ENCODE measurements around the gene DNAL1. TPM values are rescaled to one million over a fixed set of nuclear protein-coding genes. Genes with fewer than 3 reads are reported as not detected.
A peak's percentile ranks its signal among the peaks of the same experiment; 100 is the strongest.
"Not testable (repeated sequence)": the region's sequence is repeated elsewhere in the genome, so short reads cannot be mapped to it uniquely, and the experiment has no call there.

Gene DNAL1
- total RNA-seq, 1 donor from 2014 or later: 5.1 TPM

DNA sequence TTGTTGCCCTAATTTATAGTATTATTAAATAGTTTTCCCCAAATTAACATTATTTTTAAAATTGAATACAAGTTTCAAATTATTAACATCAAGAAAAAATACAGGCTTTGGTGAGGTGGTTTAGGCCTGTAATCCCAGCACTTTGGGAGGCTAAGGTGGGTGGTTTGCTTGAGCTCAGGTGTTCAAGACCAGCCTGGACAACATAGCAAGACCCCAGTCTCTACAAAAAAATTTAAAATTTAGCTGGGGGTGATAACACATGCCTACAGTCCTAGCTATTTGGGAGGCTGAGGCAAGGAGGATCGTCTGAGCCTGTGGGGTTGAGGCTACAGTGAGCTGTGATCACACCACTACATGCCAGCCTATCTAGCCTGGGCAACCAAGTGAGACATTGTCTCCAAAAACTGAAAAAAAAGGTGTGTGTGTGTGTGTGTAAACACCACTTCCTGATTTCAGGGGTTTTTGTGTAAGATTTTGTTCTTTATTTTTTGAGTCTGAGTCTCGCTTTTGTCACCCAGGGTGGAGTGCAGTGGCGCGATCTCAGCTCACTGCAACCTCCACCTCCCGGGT lies 3.9 kb upstream of the DNAL1 start:
- DNase-seq (ENCODE audit: low read depth in 2 of 2): no peak

DNA sequence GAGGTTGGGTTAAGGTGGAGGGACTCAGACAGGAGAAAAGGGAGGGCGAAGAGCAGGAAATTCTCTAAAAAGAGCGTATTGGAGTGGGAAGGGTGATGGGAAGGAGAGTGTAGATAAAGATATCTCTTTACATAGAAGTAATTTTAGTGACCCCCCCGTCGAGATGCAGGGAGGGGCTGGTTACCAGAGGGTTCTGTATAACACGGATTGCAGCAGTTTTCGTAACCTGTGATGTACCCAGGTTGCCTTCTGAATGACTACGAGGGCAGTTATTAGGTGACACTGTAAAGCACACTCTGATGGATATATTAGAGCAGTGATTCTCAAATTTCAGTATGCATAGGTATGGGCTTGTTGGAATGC lies 443 bp downstream of the DNAL1 start:
- DNase-seq (ENCODE audit: low read depth in 2 of 2): no peak

DNA sequence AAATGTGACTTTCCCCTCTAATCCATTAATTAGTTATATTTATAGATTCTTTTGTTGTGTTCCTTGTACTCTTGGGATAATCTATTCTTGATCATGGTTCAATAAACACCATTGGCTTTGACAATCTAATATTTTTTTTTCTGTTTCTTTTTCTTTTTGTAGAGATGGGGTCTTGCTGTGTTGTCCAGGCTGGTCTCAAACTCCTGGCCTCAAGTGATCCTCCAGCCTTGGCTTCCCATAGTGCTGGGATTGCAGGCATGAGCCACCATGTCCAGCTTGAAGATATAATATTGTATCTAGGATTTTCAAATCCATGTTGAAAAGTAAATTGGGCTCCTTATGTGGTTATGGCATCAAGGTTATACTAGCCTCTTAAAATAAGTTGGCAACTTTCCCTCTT lies 6.2 kb downstream of the DNAL1 start:
- DNase-seq (ENCODE audit: low read depth in 2 of 2): no peak

DNA sequence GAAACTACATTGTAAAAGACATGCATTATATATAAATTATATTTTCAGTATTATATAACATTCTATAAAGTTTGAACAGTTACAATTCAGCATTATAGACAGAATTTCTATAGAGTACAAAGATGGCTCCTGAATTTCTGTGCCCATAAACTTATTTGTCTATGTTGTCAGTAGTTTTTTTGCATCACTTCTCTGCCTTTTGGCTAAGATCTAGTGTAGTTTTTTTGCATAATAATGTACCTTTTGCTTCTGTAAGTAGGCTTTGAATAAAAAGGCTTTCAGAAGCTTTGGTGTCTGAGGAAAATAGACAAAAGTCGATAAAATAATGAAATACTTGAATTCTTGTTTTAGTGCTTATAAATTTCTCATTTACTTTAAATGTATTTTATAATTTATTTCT lies 11.1 kb downstream of the DNAL1 start:
- DNase-seq (ENCODE audit: low read depth in 2 of 2): no peak

DNA sequence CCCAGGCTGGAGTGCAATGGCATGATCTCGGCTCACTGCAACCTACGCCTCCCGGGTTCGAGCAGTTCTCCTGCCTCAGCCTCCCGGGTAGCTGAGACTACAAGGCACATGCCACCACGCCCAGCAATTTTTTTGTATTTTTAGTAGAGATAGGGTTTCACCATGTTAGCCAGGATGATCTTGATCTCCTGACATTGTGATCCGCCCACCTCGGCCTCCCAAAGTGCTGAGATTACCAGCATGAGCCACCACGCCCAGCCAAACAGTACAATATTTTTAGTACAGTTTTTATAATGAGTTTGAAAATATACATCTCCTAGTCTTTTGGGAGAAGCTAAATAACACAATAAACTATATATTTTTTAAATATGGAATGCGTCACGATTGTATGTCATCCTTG lies 14.4 kb downstream of the DNAL1 start:
- DNase-seq (ENCODE audit: low read depth in 2 of 2): not testable (repeated sequence)

DNA sequence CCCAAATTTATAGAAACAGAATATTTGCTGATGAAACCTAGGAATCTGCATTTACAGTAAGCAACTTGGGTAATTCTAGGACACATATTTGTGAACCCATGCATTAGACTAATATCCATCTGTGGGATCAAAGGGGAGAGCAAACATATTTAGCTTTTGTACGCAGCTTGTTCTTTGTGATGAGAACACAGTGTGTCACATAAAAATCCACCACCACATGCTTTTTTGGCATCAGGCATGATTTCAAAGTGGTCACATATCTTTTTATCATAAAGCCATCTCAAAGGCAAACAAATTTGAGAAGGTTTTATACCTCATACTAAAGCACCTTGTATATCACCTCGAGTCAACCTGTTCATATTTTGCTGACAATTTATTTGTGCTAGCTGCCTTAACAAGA lies 15.7 kb downstream of the DNAL1 start:
- no peak for DNase-seq (ENCODE audit: low read depth in 2 of 2)

DNA sequence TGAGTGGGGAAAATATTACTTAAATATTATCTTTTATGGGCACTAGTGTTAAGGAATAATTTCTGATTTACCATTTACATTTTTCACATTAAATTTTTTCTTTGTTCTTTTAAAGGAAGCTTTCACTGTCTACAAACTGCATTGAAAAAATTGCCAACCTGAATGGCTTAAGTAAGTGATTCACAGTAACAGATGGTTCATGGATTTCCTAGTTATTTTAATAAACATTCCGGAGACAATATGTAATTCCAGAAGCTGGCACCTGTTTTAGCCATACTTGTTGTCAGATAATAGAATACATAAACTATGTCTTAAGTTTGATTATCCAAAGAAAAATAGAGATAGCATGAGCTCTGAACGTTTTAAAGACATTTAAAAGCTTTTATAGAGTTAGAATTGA lies 17.1 kb downstream of the DNAL1 start:
- DNase-seq (ENCODE audit: low read depth in 2 of 2): peak in 1 of 2 donors; percentile 19

DNA sequence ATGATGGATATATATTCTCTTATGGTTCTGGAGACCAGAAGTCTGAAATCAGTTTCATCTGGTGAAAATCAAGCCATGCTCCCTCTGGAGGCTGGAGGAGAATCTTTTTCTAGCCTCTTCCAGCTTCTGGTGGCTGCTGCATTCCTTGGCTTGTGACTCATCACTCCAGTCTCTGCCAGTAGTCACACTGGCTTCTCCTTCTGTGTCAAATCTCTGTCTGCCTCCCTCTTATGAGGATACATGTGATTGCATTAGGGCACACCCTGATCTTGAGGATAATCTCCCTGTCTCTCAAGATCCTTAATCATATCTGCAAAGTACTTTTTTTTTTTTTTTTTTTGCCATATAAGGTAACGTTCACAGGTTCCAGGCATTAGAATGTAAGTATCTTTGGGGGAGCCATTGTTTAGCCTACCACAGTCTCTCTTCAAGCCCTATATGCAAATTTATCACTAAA lies 17.7 kb downstream of the DNAL1 start:
- DNase-seq (ENCODE audit: low read depth in 2 of 2): peak in 1 of 2 donors; percentile 64

DNA sequence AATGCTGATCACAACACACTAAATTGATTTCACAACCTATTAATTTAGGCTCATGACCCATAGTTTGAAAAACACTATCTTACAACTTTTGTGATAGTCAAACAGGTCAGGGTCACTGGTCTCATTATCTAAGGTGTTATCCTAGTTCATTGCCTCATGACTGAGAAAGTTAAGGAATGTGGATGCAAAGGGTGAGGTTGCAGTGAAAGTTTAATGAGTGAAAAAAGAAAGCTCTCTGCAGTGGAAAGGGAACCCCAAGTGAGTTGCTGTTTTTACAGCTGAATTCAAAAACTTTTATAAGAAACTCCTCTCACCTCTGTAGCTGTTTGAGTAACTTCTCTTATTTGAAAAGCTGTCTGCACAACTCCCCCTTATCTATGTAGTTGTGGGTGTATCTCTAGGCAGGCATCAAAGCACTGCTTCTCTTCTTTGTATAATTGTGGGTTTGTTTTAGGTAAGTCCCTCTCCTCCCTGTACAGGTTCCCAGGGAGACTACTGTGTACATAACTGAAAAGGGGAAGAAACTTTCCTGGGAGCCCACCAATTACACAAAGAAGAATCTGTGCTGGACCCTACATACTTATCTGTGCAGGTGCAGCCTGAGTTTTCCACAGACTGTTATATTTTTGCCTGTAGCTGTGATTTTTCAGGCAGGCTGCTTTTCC lies 18.9 kb downstream of the DNAL1 start:
- no peak for DNase-seq (ENCODE audit: low read depth in 2 of 2)

DNA sequence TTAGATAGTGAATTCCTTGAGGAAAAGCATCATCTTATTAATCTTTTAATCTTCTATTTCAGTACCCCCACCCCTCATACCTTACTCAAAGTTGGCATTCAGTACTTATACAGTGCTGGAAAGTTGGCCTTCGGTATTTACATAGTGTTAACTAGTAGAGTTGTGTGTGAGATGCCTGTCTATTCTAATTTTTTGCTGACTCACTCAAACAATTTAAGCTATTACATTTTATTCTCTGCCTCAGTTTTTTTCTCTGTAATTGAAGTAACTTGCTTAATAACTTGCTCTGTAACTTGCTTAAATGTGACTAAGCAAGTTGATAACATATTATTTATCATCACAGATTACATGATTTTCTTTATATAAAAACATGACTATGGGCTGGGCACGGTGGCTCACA lies 20.3 kb downstream of the DNAL1 start:
- no peak for DNase-seq (ENCODE audit: low read depth in 2 of 2)

DNA sequence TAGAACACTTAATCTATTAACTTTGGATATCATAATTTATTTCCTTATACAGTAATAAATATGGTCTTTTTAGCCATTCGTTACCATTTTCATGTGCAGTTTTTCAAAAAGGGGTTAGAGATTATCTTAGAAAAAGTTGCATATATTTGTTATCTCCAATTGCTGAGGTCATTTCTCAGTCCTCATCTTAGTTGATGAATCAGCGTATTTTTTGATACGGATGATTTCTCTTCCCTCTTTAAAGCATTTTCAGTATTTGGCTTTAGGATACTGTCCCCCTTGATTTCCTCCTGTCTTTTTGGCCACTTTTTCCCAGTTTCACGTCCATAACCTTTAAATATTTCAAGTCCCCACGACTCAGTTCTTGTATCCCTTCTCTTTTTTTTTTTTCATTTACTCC lies 21.8 kb downstream of the DNAL1 start:
- no peak for DNase-seq (ENCODE audit: low read depth in 2 of 2)

DNA sequence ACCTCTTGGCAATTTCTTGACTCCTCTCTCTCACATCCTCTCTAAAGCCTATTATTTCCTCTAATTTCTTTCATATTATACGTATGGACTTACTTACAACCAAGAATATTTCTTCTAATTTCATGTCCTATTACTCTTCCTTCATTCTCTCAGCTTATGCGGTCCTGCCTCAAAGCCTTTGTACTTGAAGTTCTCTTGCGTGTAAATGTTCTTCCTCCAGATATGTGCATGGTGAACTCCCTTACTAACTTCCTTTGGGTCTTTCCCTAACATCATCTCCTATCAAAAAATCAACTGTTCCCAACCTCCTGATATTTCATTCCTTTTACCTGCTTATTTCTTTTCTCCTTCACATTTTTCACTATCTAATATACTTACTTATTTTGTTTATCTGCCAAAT lies 23.1 kb downstream of the DNAL1 start:
- no peak for DNase-seq (ENCODE audit: low read depth in 2 of 2)

DNA sequence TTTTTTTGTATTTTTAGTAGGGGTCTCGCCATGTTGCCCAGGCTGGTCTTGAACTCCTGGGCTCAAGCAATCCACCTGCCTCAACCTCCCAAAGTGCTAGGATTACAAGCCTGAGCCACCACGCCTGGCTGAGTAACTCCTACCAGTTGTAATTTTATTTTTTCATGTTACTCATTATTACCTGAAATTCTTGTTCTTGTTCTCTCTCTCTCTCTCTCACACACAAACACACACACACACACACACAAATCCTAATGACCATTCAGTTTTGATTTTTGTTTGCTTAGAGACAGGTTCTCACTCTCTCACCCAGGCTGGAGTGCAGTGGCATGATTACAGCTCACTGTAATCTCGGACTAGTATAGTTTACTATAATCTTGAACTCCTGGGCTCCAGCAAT lies 30.2 kb downstream of the DNAL1 start:
- no peak for DNase-seq (ENCODE audit: low read depth in 2 of 2)

DNA sequence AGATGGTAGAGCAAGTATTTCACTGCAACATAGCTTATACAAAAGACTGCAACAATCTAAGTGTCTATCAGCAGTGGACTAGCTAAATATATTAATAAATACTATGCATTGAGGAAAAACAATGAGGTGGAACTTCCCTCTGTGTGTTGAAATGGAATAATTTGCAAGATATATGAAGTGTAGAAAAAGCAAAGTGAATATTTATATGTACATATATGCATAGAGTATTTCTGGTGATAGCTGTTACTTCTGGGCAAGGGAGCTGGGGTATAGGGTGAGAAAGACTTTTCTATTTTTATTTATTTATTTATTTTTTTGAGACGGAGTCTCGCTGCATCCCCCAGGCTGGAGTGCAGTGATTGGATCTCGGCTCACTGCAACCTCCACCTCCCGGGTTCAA lies 33.9 kb downstream of the DNAL1 start:
- no peak for DNase-seq (ENCODE audit: low read depth in 2 of 2)

DNA sequence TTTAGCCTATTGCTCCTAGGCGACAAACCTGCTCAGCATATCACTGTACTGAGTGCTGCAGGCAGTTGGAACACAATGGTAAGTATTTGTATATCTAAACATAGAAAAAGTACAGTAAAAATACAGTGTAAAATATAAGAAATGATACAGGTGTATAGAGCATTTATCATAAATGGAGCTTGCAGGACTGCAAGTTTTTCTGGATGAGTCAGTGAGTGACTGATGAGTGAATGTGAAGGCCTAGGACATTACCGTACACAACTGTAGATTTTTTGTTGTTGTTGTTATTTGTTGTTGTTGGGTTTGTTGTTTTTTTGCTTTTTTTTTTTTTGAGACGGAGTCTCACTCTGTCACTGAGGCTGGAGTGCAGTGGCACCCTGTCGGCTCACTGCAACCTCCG lies 36.0 kb downstream of the DNAL1 start:
- no peak for DNase-seq (ENCODE audit: low read depth in 2 of 2)

DNA sequence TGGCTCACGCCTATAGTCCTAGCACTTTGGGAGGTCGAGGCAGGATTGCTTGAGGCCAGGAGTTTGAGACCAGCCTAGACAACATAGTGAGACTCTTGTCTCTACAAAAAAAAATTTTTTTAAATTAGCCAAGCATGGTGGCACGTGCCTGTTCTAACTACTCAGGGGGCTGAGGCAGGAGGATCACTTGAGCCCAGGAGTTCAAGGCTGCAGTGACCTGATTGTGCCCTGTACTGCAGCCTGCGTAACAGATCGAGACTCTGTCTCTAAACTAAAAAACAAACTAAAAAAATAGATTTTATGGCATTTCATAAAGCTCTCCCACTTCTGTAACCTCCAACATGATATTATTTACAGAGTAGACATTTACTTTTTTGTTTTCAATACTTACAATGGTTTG lies 39.8 kb downstream of the DNAL1 start:
- DNase-seq (ENCODE audit: low read depth in 2 of 2): no peak

DNA sequence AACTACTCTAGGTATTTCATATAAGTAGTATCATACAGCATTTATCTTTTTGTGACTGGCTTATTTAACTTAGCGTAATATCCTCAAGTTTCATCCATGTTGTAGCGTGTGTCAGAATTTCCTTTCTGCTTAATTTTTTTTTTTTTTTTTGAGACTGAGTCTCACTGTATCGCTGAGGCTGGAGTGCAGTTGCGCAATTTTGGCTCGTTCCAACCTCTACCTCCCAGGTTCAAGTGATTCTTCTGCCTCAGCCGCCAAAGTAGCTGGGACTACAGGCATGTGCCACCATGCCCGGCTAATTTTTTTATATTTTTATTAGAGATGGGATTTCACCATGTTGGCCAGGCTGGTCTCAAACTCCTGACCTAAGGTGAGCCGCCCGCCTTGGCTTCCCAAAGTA lies 40.5 kb downstream of the DNAL1 start:
- DNase-seq (ENCODE audit: low read depth in 2 of 2): no peak

DNA sequence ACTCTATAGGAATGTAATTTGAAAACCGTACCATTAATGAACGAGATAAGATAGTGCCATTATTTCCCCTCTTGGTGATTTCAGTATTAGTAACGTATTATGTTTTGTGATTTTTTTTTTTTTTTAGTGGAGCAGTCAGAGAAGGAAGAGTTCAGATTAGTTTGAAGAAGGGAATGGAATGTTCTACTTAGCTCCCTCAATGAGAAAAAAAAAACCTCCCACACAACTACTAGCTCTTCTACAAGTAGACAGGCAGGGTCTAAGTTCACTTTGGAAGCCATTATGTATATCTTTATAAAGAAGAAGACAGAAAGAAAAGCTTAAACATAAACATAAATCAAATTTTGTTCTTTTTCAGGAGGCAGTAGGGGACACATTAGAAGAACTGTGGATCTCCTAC lies 42.1 kb downstream of the DNAL1 start:
- no peak for DNase-seq (ENCODE audit: low read depth in 2 of 2)

DNA sequence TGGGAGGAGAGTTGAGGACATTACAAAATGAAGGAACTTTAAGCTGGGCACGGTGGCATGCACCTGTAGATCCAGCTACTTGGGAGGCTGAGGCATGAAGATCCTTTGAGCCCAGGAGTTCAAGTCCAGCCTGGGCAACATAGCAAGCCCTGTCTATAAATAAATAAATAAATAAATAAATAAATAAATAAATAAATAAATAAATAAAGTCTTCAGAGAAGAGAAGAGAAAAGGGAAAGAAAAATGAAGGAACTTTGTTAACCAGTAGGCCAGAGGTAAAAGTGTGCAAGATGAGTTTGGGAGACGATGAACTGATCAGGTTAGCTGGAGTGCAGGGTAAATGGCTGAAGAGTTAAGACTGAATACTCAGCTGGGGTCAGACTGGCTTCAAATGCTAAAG lies 49.3 kb downstream of the DNAL1 start:
- no peak for DNase-seq (ENCODE audit: low read depth in 2 of 2)

DNA sequence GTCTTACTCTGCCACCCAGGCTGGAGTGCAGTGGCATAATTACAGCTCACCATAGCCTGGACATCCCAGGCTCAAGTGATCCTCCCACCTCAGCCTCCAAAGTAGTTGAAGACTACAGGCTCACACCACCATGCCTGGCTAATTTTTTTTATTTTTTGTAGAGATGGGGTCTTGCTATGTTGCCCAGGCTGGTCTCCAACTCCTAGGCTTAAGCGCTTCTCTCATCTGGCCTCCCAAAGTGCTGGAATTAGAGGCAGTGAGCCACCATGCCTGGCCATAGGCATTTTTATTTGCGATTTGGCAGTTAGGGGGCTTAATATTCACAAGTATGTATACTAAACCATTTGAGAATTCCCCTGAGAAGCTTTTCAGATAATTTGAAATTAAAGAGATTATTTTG lies 50.3 kb downstream of the DNAL1 start:
- no peak for DNase-seq (ENCODE audit: low read depth in 2 of 2)

DNA sequence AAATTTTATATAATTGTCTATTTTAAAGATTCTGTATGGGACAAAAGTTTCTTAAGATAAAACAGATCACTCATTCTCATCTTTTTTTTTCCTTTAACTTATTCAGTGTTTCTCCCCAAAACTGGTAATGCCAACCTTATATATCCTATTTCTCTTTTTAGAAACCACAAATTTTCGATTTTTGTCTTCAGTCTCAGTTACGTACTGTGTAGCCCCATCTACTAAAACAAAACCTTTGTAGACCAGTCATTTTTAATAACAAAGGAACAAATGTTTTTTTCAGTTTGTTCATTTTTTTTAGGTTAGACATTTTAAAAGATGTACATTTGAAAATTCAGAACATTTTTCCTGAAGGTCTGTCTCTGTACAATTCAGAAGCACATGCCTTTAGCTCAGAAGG lies 51.2 kb downstream of the DNAL1 start:
- DNase-seq (ENCODE audit: low read depth in 2 of 2): no peak

DNA sequence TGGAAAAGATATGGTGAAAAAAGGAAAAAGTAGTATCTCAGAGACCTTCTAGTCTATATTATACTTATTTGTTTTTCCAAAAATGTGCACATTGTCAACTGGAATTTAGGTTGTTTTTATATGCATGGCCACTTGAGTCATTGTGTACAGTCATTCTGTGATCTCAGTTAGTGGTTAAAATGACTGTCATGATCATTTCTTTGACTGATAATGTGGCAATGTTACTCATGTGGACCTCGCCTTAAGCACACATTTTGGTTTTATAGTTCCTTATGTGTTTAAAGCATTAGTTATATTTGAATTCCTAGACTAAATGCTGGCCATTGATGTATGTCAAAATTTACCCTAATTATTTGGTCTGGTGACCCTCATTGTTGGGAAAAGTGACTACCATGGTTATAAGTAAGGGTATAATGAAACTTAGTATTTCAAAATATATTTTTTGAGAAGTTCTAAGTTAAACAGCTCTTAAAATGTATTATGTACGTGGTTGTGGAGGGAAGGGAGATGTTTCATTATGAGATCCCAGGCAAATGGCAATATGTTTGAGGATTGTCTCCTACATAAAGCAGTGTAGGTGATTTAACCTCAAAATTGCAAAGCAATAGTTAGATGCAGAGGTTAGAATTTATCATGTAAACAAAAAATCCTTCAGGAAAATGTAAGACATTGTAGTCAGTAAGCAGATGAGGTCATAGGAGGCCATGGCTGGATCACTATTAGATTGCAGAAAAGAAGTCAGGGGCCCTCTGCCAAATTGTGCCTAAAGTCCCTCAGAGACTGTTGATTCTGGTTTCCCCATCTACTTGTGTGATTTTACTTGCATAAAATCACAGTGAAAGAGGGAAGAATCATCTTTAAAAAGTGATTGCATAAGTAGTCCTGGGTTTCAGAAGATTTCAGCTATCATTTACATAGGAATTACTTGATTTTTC lies 51.9 kb downstream of the DNAL1 start:
- DNase-seq (ENCODE audit: low read depth in 2 of 2): peak in 1 of 2 donors; percentile 8

DNA sequence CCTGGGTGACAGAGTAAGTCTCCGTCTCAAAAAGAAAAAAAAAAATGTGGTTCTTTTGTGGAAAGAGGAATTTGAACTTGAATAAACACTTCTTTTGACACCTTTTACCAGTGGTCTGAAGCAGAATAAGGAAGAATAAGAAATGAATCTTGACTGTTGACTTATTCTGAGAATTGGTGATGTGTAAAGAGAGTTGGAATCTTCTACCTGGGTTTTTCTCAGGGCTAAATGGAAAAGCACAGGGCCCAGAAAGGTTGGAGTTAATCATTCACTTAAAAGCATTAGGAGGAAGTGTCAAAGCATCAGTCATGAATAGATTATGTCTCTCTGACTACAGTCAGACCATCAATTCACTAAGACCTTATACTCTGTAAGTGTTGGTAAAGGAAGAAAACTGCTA lies 55.5 kb downstream of the DNAL1 start:
- DNase-seq (ENCODE audit: low read depth in 2 of 2): no peak
